DMS153 treated with DMSO at 0.1 percent for 48 hours (cell line): ENCODE data around the gene CCNY.

ENCODE experiments used
- DNase-seq: peaks from one replicate; lab custom pipeline; 2025; ENCODE audit not compliant: unreplicated experiment; lab: John Stamatoyannopoulos, UW

CCNY gene

GRCh38 chr10:35611750-35612149, 275.4 kb downstream of the CCNY start:
- no peak for DNase-seq

GRCh38 chr10:35612385-35613106, 276.2 kb downstream of the CCNY start:
- DNase-seq: no peak

GRCh38 chr10:35613107-35613440, 276.8 kb downstream of the CCNY start:
- DNase-seq: no peak

- DNase-seq: no peak
Measured at GRCh38 chr10:35613597-35614226, 277.4 kb downstream of the CCNY start.

GRCh38 chr10:35614312-35614711, 278.0 kb downstream of the CCNY start:
- no peak for DNase-seq
